Stimulated activated CD4-positive, alpha-beta T cell treated with anti-CD3 and anti-CD28 coated beads, Interleukin-12 subunit alpha, Interleukin-12 subunit beta, amount 100 ng/mL, for 24 hours (primary cell): Measurements from ENCODE around the gene SSH2.
"Not testable (repeated sequence)": the region's sequence is repeated elsewhere in the genome, so short reads cannot be mapped to it uniquely, and the experiment has no call there.

Source experiments
- DNase-seq, 2 experiments: peaks; one replicate each; pipeline ENCODE4 v3.0.0-alpha.2; 2020; ENCODE audit warnings: low read depth in 2 of 2

SSH2 gene

GRCh38 chr17:29740017-29740416, 190.0 kb downstream of the SSH2 start:
- DNase-seq: no peak

DNA sequence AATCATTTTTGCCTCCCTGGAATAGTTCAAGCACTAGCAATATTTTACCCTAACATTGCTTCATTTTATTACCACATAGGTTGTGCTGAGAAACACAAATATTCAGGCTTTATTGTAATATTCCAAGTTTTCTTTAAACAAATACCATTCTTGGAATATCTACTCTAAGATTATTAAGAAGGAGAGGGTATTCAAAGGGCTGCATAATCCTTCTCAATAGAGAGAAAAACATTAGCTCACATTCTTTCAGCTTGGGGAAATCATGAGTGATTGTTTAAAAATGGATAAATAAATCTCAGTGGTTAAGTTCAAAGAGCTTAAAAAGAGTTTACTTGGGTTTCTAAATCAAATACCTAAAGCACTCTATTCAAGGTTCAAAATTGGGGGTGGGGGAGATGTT, 195.4 kb downstream of the SSH2 start:
- no peak for DNase-seq

GRCh38 chr17:29733166-29733565, 196.9 kb downstream of the SSH2 start:
- no peak for DNase-seq

- DNase-seq: no peak
Measured at GRCh38 chr17:29732613-29733012, 197.4 kb downstream of the SSH2 start.

- no peak for DNase-seq
Measured at GRCh38 chr17:29732209-29732608, 197.8 kb downstream of the SSH2 start.

DNA sequence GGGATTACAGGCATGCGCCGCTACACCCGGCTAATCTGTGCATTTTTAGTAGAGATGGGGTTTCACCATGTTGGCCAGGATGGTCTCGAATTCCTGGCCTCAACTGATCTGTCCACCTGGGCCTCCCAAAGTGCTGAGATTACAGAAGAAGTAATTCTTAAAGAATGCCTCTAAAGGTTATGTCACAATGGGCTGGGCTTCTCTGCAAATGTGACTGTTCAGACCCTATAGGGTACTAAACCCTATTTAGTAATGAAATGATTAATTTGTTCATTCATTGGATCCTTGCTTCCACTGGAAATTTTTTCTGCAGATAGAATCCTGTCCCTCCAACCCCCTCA, 198.5 kb downstream of the SSH2 start:
- DNase-seq: no peak

DNA sequence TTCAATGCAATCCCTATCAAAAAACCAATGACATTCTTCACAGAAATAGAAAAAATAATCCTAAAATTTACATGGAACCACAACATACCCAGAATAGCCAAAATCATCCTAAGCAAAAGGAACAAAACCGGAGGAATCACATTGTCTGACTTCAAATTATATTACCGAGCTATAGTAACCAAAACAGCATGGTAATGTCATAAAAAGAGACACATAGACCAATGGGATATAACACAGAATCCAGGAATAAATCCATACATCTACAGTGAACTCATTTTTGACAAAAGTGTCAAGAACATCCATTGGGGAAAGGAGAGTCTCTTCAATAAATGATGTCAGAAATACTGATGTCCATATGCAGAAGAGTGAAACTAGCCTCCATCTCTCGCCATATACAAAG, 201.5 kb downstream of the SSH2 start:
- DNase-seq: no peak

GRCh38 chr17:29726715-29727252, 203.2 kb downstream of the SSH2 start:
- no peak for DNase-seq

DNA sequence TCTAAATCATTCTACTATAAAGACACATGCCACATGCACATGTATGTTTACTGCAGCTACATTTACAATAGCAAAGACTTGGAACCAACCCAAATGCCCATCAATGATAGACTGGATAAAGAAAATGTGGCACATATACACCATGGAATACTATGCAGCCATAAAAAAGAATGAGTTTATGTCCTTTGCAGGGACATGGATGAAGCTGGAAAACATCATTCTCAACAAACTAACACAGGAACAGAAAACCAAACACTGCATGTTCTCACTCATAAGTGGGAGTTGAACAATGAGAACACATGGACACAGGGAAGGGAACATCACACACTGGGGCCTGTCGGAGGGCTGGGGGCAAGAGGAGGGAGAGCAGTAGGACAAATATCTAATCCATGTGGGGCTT, 204.6 kb downstream of the SSH2 start:
- DNase-seq: not testable (repeated sequence)

DNA sequence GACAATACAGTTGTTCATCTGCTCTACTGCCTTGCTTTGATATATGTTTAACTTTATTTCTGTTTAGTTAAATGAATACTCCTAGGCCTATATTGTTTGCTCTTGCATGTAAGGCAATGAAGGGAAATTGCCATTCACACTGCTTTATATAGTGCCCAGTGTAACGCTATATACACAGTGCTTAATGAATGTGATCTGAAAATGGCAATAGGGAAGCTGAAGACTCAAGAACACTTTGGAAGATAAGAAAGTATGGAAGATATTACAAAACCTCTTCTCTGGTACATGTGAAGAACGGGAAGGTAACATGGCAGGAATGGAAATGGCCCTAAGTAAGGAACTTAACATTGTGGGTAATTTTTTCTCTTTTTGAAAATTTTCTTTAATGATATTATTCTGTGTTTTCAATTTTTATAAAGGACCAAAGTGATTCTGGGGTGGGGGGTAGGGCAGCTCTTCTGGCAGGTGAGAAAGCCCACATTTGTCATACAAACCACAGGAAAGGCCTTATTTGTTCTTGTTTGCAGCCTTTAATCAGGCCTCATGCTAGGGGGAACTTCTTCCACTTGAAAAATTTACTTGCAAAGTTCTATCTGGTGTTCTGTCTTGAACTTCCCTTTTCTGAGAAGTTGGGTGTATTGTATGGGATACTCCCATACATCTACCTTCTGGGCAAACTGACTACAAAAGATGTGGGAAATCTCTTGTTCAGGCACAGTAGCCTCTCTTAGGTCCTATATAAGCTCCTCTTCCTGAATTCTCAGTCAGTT, 206.6 kb downstream of the SSH2 start:
- DNase-seq: no peak

GRCh38 chr17:29722411-29723198, 207.4 kb downstream of the SSH2 start:
- DNase-seq: no peak

DNA sequence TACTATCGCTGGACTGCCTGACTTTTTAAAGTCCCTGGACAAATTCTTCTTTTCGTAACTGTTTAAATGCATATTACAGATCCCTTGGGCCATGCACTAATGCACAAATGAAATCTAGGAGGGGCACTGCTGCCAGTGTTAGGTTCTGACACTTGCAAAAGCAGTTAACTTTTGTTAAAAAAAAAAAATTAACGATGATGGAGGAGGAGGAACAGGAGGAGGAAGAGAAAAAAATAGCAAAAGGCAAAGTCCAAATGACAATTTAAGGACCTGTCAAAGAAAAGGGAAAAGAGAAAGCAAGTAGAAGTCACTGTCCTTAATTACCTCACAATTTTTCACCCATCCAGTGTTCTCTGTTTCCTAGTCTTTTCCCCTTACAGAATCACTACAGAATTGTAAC, 209.5 kb downstream of the SSH2 start:
- DNase-seq: no peak

DNA sequence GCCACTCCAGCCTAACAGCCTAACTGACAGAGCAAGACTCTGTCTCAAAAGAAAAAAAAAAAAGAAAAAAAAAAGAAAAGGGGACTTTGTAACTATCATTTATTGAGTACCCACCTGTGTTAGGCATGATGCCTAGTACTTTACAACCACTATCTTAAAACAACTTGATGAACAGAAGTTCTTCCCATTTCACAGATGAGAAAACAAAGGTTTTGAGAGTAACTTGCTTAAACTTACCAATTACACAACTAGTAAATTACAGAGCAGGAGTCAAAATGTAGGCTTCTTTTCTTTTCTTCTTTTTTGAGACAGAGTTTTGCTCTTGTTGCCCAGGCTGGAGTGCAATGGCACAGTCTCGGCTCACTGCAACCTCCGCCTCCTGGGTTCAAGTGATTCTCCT, 210.6 kb downstream of the SSH2 start:
- no peak for DNase-seq

DNA sequence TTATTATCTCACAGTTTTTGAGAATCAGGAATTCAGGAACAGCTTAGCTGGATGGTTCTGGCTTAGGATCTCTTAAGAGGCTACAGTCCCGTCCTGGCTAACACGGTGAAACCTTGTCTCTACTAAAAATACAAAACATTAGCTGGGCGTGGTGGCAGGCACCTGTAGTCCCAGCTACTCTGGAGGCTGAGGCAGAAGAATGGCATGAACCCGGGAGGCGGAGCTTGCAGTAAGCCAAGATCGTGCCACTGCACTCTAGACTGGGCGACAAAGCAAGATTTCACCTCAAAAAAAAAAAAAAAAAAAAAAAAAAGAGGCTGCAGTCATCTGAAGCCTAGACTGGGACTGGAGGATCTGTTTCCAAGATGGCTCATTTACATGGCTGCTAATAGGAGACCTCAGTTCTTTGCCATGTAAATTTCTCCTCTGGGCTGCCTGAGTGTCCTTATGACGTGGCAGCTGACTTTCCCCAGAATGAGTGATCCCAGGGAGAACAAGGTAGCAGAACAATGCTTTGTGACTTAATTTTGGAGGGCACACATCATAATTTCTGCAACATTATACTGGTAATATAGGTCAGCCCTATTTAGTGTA, 211.5 kb downstream of the SSH2 start:
- DNase-seq: no peak

DNA sequence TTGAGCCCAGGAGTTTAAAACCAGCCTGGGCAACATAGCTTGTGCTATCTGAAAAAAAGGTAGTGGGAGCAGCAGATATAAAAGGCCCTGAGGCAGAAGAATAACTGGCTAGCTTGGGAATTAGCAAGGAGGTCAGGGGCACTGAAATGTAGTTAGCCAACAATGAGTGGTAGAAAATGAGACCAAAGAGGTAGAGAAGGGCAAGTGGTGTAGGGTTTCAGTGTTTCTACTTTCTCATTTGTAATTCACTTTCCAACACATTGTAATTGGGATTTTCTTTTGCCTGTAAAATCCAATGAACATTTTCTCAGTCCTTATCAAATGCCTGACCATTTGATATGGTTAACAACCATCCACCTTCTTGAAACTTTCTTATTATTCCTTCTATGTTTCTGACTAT, 212.2 kb downstream of the SSH2 start:
- no peak for DNase-seq

- DNase-seq: no peak
Measured at GRCh38 chr17:29716566-29716965, 213.5 kb downstream of the SSH2 start.

DNA sequence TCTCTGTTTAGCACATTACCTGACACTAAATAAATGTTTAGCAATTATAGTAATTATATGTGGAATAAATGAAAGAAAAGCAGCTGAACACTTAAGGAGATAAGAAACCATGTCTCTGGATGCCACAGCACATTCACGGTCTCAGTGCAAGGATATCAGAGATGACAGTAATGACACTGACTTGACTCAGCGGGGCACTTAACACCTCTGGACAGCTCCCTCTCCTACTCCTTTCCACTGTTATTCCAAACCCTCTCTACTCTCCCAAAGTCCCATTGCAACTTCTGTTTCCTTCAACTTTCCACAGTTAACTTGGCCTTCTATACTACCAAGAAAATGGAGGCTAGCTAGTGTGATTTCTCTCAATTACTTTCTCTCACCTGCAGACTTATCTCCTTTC, 214.3 kb downstream of the SSH2 start:
- DNase-seq: no peak

DNA sequence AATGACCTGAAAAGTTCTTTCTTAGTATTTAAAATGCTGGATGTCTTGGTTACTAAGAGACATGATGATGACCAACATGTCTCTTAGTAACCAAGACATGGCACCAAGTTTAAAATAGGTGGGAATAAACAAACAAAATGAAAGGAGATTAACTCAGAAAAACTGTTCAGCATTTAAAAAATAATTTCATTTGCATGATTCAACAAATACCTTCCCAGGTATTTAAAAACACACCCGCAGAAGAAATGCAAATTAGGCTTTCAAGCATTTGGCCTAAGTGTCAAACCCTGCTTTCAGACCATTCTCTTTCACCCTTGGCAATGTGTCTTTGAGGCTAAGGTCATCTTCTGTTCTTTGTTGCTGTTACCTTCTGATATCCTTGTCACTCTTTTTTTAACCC, 215.9 kb downstream of the SSH2 start:
- no peak for DNase-seq

DNA sequence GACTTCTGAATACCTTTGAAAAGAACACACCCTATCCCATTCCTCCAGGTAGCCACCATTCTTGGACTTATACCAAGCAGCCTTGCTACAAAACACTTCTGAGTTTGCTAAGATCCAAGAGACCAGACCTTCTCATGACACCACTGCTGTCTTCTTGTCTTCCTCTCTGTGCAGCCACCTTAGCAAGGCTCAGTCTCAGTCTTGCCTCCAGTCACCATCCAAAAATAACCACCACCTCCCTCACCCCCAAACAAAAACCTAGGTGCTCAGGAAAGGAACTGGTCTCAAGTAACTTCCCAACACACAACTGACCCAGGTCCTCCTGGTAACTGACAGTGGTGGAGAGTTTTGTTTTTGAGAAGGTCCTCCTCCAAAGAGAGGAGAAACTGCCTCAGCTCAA, 216.4 kb downstream of the SSH2 start:
- no peak for DNase-seq

- no peak for DNase-seq
Measured at GRCh38 chr17:29711588-29712385, 218.2 kb downstream of the SSH2 start.

- no peak for DNase-seq
Measured at GRCh38 chr17:29710891-29711418, 219.1 kb downstream of the SSH2 start.

- DNase-seq: no peak
Measured at GRCh38 chr17:29710520-29710884, 219.5 kb downstream of the SSH2 start.
